Stimulated activated CD4-positive, alpha-beta T cell treated with anti-CD3 and anti-CD28 coated beads, Interleukin-15, amount 100 ng/mL, for 1 hour (primary cell): ENCODE measurements around the gene CEMP1.
A peak's percentile ranks its signal among the peaks of the same experiment; 100 is the strongest.

Source experiments
- DNase-seq, 2 donors: peaks; one replicate each; pipeline ENCODE4 v3.0.0-alpha.2; 2020; ENCODE audit warnings: low read depth in 1 of 2, low spot score in 1 of 2

CEMP1 gene

DNA sequence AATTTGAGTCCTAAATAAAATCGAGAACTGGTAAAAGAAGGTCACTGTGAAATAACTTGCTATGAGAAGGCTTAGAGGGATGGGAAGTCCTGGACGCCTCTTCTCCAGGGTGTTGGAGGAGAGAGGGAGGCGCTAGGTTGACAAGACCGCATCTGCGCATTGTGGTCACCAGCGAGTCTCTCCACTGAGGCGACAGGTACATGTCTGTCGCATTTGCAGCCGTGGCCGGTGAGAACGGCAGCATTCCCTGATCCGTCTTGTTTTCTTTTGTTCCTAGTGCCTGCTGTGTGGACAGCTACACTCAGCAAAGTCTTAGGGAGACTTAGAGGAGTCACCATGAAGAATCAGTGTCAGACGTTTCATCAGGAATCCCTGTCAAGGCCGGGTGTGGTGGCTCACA lies 25.5 kb downstream of the CEMP1 start:
- no peak for DNase-seq

- no peak for DNase-seq
Measured at GRCh38 chr16:2501946-2502895, 29.0 kb downstream of the CEMP1 start.

GRCh38 chr16:2500918-2501750 lies 30.1 kb downstream of the CEMP1 start:
- peak; percentile 54 to 77 for DNase-seq

GRCh38 chr16:2500430-2500917 lies 30.7 kb downstream of the CEMP1 start:
- DNase-seq = no peak

DNA sequence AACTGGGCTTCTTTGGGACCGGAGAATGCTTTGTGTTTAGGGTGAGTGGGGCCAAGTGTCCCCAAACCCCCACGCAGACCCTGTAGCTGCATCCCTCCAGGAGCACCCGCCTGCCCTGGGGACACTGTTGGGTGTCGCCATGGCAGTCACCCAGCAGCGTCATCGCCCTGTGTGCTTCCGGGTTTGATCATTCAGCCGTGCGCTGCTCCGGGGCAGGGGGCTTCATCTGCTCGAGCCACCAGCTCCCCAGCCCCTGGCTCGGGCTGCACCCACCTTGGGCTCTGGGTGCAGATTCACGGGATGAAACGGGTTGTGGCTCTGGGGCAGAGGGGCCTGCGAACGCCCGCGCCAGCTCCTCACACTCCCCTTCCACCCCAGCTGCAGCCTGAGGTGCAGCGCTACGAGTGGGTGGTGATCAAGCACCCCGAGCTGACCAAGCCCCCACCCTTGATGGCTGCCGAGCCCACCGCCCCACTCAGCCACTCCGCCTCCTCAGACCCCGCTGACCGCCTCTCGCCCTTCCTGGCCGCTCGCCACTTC lies 31.2 kb downstream of the CEMP1 start:
- no peak for DNase-seq

DNA sequence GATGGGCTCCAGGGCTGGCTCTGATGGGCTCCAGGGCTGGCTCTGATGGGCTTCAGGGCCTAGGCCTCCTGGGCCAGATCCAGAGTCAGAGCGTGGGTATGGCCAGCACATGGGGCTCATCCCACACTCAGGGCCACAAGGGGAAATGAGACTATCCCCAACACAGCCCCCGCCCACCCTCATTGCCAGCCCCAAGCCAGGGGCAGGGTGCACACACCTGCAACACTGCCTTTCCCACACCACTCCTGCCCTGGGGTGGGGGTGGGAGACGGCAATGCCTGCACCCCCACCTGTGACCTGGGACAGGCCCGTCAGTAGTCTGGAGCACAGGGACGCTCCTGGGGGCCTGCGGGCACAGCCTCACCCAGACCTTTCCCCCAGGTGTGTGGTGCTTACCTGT lies 31.8 kb downstream of the CEMP1 start:
- no peak for DNase-seq

GRCh38 chr16:2498531-2499253 lies 32.5 kb downstream of the CEMP1 start:
- DNase-seq = no peak

DNA sequence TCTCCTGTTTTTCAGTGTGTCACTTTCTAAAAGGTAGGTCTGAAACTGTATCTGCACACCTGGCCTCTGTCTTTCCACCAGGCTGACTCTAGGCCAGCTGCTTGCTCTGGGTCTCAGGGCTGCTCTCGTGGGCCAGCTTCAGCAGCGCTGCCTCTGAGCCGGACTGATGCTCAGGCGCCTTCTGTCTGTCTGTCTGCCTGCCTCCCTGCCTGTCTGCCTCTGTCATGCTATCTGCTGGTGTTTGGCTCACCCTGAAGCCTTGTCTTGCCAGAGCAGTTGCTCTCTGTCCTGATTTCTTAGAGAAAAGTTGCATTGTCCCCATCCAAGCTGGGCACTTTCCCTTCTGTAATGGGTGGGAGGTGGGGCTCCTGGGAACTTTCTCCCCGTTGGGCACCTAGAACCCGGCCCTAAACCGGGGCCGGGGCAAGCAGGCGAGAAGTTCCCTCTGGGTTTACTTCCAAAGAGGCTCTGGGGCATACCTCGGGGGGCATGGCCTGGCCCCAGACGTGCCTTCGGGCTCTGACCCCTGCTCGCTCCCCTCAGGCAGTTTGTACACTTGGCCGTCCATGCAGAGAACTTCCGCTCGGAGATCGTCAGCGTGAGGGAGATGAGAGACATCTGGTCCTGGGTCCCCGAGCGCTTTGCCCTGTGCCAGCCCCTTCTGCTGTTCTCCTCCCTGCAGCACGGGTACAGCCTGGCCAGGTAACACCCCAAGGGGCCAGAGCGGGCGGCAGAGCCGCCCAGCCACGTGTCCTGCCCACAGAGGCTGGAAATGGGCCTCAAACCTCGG lies 33.3 kb downstream of the CEMP1 start:
- no peak for DNase-seq

DNA sequence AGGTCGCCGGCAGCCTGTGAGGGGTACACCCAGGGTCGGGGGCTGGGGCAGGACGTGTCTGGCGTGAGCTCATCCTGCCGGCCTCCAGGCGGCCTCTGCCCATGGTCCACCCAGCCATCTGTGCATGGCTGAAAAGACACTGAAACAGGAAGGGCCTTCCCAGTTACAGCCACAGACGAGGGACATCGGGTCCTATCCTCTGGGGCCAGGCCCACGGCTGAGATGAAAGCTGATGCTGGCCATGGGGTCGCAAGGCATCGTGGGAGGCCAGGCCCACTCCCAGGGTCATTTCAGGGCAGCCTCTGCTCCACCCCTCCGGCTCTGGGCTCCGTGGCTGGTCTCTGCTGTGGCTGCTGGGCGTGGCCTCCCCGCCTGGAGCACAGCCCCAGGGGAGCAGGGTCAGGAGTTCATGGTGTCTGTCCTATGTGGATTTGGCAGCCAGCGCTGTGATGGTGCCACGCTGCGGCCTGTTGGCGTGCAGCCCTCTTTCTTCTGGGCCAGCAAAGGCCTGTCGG lies 34.0 kb downstream of the CEMP1 start:
- no peak for DNase-seq

- no peak for DNase-seq
Measured at GRCh38 chr16:2496223-2497115, 34.7 kb downstream of the CEMP1 start.

DNA sequence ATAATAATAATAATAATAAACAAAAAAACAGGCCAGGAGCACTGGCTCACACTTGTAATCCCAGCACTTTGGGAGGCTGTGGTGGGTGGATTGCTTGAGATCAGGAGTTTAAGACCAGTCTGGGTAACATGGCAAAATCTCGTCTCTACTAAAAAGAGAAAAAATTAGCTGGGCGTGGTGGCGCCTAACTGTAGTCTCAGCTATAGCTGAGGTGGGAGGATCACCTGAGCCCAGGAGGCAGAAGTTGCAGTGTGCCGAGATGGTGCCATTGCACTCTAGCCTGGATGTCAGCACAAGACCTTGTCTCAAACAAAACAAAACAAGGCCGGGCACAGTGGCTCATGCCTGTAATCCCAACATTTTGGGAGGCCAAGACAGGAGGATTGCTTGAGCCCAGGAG lies 36.2 kb downstream of the CEMP1 start:
- DNase-seq = no peak

DNA sequence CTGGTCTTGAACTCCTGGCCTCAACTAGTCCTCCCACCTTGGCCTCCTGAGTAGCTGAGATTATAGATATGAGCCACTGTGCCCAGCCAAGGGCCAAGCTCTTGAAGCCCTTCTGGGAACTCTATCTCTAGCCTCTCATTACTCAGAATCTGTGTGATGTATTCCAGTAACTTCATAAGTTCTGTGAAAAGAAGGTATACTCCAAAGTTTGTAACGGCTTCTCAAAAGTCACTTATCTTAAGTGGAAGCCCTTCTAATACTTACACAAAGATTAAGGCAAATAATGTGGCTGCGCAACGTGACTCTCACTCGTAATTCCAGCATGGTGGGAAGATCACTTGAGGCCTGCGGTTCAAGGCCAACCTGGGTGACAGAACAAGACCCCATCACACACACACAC lies 36.6 kb downstream of the CEMP1 start:
- no peak for DNase-seq

GRCh38 chr16:2493605-2494004 lies 37.6 kb downstream of the CEMP1 start:
- DNase-seq = no peak

- no peak for DNase-seq
Measured at GRCh38 chr16:2492292-2492691, 38.9 kb downstream of the CEMP1 start.

GRCh38 chr16:2490190-2491105 lies 40.8 kb downstream of the CEMP1 start:
- DNase-seq = no peak

- DNase-seq = no peak
Measured at GRCh38 chr16:2489581-2489980, 41.6 kb downstream of the CEMP1 start.

DNA sequence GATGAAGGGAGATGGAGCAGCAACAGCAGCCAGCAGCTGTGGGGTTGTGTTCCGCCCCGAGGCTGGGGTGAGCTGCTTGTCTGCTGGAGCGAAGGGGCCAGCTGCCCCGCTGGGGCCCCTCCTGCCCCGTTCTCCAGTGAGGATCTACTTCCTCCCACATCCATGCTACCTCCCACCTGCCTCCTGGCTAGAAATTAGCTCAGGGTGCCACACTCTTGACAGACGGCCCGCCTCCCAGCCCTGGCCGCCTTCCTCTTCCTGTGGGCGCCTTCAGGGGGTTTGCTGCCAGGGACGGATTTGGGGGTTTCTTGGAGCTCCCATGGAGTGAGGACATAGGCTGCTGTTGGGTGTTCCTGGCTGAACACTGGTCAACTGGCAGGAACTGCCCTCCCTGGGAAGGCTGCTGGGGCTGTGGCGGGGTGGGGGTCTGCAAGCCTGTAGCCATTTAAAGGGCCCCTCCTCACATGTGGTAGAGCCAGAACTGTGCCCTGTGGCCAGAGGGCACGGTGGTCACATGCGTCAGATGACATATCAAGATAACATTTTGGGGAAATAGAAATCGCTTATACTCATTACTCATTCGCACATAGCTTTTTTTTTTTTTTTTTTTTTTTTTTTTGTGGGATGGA lies 43.2 kb downstream of the CEMP1 start:
- DNase-seq = no peak

- DNase-seq = no peak
Measured at GRCh38 chr16:2487517-2487842, 43.7 kb downstream of the CEMP1 start.
